Non-pigmented ciliary epithelial cell (primary cell): ENCODE results near the gene ATP8A1.

Experiments
- DNase-seq: peaks from one replicate; pipeline ENCODE4 v3.0.0-alpha.2; 2010; ENCODE audit warnings: low read depth

Gene ATP8A1

DNA sequence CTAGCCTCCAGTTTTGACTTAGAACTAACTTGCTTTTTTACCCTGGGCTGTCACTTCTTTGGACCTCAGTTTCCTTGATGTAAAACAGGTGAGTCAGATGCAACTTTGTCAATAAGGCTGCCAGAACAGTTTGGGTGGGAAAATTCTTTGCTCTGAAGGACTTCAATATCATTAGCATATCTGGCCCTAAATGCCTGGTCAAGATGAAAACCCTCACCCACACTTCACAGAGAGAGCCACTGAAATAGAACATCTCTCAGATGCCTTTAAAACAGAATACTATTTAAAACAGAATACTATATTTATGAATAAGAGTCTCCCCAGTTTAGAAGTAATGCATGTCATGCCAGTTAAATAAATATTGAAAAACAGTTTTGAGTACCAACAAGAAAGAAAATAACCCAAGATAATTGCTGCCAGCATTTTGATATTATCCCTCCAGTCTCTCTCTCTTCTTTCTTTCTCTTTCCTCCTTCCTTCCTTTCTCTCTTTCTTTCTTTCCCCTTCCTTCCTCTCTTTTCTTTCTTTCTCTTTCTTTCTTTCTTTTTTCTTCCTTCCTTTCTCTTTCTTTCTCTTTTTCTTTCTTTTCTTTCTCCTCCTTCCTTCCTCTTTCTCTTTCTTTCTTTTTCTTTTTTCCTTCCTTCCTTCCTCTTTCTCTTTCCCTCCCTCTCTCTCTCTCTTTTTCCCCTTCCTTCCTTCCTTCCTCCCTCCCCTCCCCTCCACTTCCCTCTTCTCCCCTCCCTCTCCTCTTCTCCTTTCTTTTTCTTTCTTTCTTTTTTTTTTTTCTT lies 292.4 kb downstream of the ATP8A1 start:
- DNase-seq, result no peak

GRCh38 chr4:42363614-42364013 lies 293.3 kb downstream of the ATP8A1 start:
- no peak for DNase-seq

GRCh38 chr4:42362591-42362990 lies 294.3 kb downstream of the ATP8A1 start:
- no peak for DNase-seq

DNA sequence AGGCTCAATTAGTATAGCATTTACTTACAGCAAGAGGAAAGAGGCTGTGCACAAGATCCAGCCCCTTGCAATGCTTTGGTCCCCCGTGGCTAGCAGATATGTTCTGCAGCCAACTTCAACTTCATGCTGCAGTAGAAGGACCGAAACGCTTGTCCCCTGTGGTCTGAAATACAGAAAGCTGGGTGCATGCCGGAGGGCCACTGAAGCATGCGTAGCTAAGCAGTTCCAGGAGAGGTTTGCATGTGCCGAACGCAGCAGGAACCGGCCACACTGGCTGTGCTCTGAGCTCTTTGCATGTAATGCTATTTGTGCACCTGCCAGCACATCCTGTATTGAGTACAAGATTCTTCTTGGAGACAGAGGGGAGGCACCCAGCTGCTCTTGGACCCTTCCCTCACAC lies 295.4 kb downstream of the ATP8A1 start:
- no peak for DNase-seq

DNA sequence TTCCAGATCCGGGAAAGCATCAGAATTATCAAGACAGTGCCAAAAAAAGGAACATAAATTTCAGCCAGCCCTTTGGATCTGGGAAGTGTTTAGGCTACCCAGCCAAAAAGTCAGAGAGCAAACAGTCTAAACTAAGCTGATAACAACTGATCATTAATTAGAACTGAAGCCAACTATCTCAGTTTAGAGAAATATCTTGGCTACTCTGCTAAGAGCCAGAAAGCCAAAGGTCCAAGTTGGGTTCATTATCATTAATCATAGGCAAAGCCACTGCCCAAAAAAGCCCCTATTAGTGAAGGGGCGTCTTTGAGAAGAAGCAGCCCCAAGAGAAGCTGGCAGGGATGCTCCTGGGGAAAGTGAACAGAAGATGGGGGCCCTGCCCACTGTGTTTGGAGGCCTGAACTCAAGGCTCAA lies 296.6 kb downstream of the ATP8A1 start:
- no peak for DNase-seq

DNA sequence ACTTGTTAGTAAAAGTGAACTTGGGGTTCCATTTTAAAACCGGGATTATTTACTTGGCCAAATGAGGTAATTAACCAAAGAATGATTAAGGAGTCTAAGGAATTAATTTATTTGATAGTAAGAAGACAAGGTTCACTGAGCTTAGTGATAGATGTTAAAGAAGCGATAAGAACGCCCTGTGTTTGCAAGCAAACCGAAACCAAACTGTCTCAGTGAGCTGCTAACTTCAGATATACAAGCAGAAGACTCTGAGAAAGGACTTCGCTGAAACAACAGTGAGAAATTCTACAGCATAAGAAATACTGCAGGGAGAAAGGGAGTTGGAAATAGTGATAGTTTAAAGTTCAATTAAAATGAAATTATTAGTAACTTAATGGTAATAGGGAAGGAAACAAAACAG lies 297.2 kb downstream of the ATP8A1 start:
- DNase-seq, result no peak
